Measurements from ENCODE around the gene FPR2. TPM values are rescaled to one million over a fixed set of nuclear protein-coding genes. Genes with fewer than 3 reads are reported as not detected.

The FPR2 gene
- total RNA-seq (2013; cell fraction: nucleolus; rRNA removed): not detected in 2 replicates
- not detected in 2 replicates for total RNA-seq (2014; rRNA removed)
- not detected in 2 replicates for total RNA-seq (2014; rRNA removed; fragmentation: Illumina TruSeq; extraction: Trizol)
- total RNA-seq (2021): not detected in 2 replicates
- not detected for polyA plus RNA-seq (2011; ENCODE audit: low read depth)
- not detected in 2 replicates for polyA plus RNA-seq (2011; rRNA removed)
- 0.09 TPM in 1 of 2 replicates, not detected in the other for polyA plus RNA-seq (2011; cell fraction: cytosol; rRNA removed)
- not detected in 2 replicates for polyA plus RNA-seq (2011; cell fraction: nucleus; rRNA removed)
- not detected in 2 replicates for polyA plus RNA-seq (2012)
- not detected in 2 replicates for polyA plus RNA-seq (2014; fragmentation: Illumina TruSeq; extraction: Trizol)
- polyA plus RNA-seq (2014; fragmentation: Nextera tagmentation; extraction: Ambion mirVana): not detected
- polyA plus RNA-seq (2014; rRNA removed): not detected in 2 replicates
- not detected for polyA plus RNA-seq (2016; fragmentation: Nextera tagmentation; extraction: Ambion mirVana)
- polyA minus RNA-seq (2011; rRNA and poly(A)+ RNA removed): 0.29 TPM in 1 of 2 replicates, not detected in the other
- not detected in 2 replicates for polyA minus RNA-seq (2011; cell fraction: cytosol; rRNA and poly(A)+ RNA removed)
- polyA minus RNA-seq (2011; cell fraction: nucleus; rRNA and poly(A)+ RNA removed): not detected in 2 replicates
- Bru-seq, nascent RNA: not detected
- not detected for BruChase-seq, experiment 1, labeled RNA remaining after a 6-hour chase
- not detected for BruChase-seq, experiment 2, labeled RNA remaining after a 2-hour chase
- long read RNA-seq, experiment 1: 0 reads
- long read RNA-seq, experiment 2: 0 reads

- H3K4me1 ChIP-seq (ENCODE audit: control insufficient read depth, insufficient read depth, low read length): no peaks in the 10 kb centered on the region
- H3K27me3 ChIP-seq (replicated peaks in 1 of 2; ENCODE audit: control insufficient read depth in 2 of 2, insufficient read depth in 2 of 2, low read length in 1 of 2): no peaks in the 10 kb centered on the region
- BruUV-seq (replicated peaks): no TSS peak
- no peak within 1 kb of the TSS for H3K9ac ChIP-seq (ENCODE audit: control insufficient read depth, insufficient read depth, low read length)
- ChIA-PET SMC1A (ENCODE audit: uncharacterized antibody, unreplicated experiment) (no interaction called here), CTCF (no interaction called here), POLR2A (no interaction called here), RAD21 (ENCODE audit: unreplicated experiment) (no interaction called here)
- no peak within 1 kb of the TSS for H2AFZ ChIP-seq (ENCODE audit: control insufficient read depth, low read depth, low read length)
- intact Hi-C loops (cut with micrococcal nuclease; ENCODE audit: unreplicated experiment) (no loop called here), in situ Hi-C loops (cut with MboI) (no loop called here)
- 39% methylated on average over 8 of the region's 8 CpGs for WGBS (ENCODE audit: insufficient coverage, insufficient replicate concordance, low lambda C conversion rate, missing lambda C conversion rate)
- no peak within 1 kb of the TSS for H3K4me2 ChIP-seq (ENCODE audit: control insufficient read depth, insufficient read depth)
- TF ChIP-seq JUND (IDR thresholded peaks at IDR 0.05; ENCODE audit: low read depth, low read length) (no peak), ZZZ3 (IDR thresholded peaks at IDR 0.05; ENCODE audit: control insufficient read depth, insufficient read length, low read depth) (no peak), BCL3 (IDR thresholded peaks at IDR 0.05; ENCODE audit: borderline replicate concordance, insufficient read depth, low read depth, low read length, poor library complexity, severe bottlenecking) (no peak), TAF1 (IDR thresholded peaks at IDR 0.05; ENCODE audit: borderline replicate concordance, low read depth, low read length) (no peak), RB1 (IDR thresholded peaks at IDR 0.05; ENCODE audit: borderline replicate concordance) (no peak), ZSCAN29 (IDR thresholded peaks at IDR 0.05) (no peak), ZNF592 (IDR thresholded peaks at IDR 0.05) (no peak), EED (IDR thresholded peaks at IDR 0.05; ENCODE audit: low read depth) (no peak), SPI1 (IDR thresholded peaks at IDR 0.05; ENCODE audit: borderline replicate concordance, insufficient read depth, low read depth, low read length) (no peak), IKZF2 (IDR thresholded peaks at IDR 0.05) (no peak), NFIC (IDR thresholded peaks at IDR 0.05; ENCODE audit: low read depth, low read length) (no peak), POLR2AphosphoS2 (IDR thresholded peaks at IDR 0.05; ENCODE audit: low read depth, low read length) (no peak), YBX1 (IDR thresholded peaks at IDR 0.05) (no peak), ATF3 (IDR thresholded peaks at IDR 0.05; ENCODE audit: borderline replicate concordance, extremely low read depth, low read depth, low read length) (no peak), TBL1XR1 (IDR thresholded peaks at IDR 0.05; ENCODE audit: low read depth, low read length) (no peak)
- no peaks in the 10 kb centered on the region for H4K20me1 ChIP-seq (ENCODE audit: control insufficient read depth, insufficient read depth)
- H3K27ac ChIP-seq (ENCODE audit: control insufficient read depth, insufficient read depth): no peak within 1 kb of the TSS
- no peak within 1 kb of the TSS for H3K4me3 ChIP-seq
- FAIRE-seq (no peak), DNase-seq (ENCODE audit: low read depth, low spot score) (no peak), ATAC-seq (no peak)
- no peaks in the 10 kb centered on the region for H3K36me3 ChIP-seq (ENCODE audit: control insufficient read depth in 2 of 2, insufficient read depth in 2 of 2, low read length in 1 of 2)
- H3K9me3 ChIP-seq (replicated peaks; ENCODE audit: control insufficient read depth, insufficient read depth, low read length): no peaks in the 10 kb centered on the region; the same call in 2 of the 3 replicates
- no peaks in the 10 kb centered on the region for H3K79me2 ChIP-seq (ENCODE audit: control insufficient read depth, insufficient read depth, low read length)
Observed at GRCh38 chr19:51760697-51761356, at the start of gene FPR2. TSS of gene FPR2 (plus strand) at chr19:51761180. CDS start at chr19:51768659, 7,479 bp downstream.

Data from GM12878 (cell line).